SK-N-SH (cell line): ENCODE results near the gene TAOK3. TPM values are rescaled to one million over a fixed set of nuclear protein-coding genes. Genes with fewer than 3 reads are reported as not detected.

ENCODE experiments used
- CTCF ChIA-PET: fragments of 300-600, 350-600 bp; formaldehyde crosslinking; extraction: SDS; loops from one replicate; lab custom pipeline; 2021; lab: Yijun Ruan, JAX
- POLR2A ChIA-PET: fragments of 350-600 bp; sonication (Branson Sonifier 250); formaldehyde crosslinking; extraction: SDS; loops from one replicate; lab custom pipeline; 2020; ENCODE audit warnings: antibody characterized with exemption, inconsistent platforms; lab: Yijun Ruan, JAX
- DNase-seq: peaks from one replicate; pipeline ENCODE4 v3.0.0; 2012
- H2AFZ ChIP-seq: fragments of 200-600 bp; sonication (generic); 2 replicates; pipeline ENCODE4 v1.8.1; 2016; ENCODE audit warnings: antibody characterized with exemption, mild to moderate bottlenecking, low read depth
- H3F3A ChIP-seq: fragments of 200-600 bp; sonication (generic); replicated peaks from 2 replicates; pipeline ENCODE3; 2016; ENCODE audit warnings: antibody characterized with exemption, mild to moderate bottlenecking; ENCODE audit not compliant: insufficient read depth
- H3K27ac ChIP-seq, 2 experiments: fragments of 200-500 bp in 1 of 2; fragments of 200-600 bp in 1 of 2; sonication (Bioruptor generic) in 1 of 2; sonication (generic), shearing (Covaris generic) in 1 of 2; 2 replicates each; pipeline versions ENCODE4 v1.5.1 to v1.6.1; 2014 to 2016; ENCODE audit warnings: low read depth in 2 of 2, inconsistent platforms in 1 of 2, low read length in 1 of 2, mild to moderate bottlenecking in 1 of 2, mixed read lengths in 1 of 2
- H3K27me3 ChIP-seq: fragments of 200-600 bp; sonication (generic), shearing (Covaris generic); 2 replicates; pipeline ENCODE4 v1.6.1; 2016; ENCODE audit warnings: mixed run types; ENCODE audit not compliant: insufficient read depth
- H3K36me3 ChIP-seq, 2 experiments: fragments of 200-500 bp in 1 of 2; fragments of 200-600 bp in 1 of 2; sonication (Bioruptor generic) in 1 of 2; sonication (generic) in 1 of 2; replicated peaks in 1 of 2; 2 replicates each; pipeline versions ENCODE3 to v1.5.1; 2014 to 2016; ENCODE audit warnings: low read length in 1 of 2, mild to moderate bottlenecking in 1 of 2; ENCODE audit not compliant: insufficient read depth in 2 of 2, control insufficient read depth in 1 of 2
- H3K4me1 ChIP-seq, 2 experiments: fragments of 200-500 bp in 1 of 2; fragments of 200-600 bp in 1 of 2; sonication (Bioruptor generic) in 1 of 2; sonication (generic), shearing (Covaris generic) in 1 of 2; 2 replicates each; pipeline versions ENCODE4 v1.5.1 to v1.6.1; 2014 to 2016; ENCODE audit warnings: low read depth in 1 of 2, low read length in 1 of 2, mixed run types in 1 of 2; ENCODE audit not compliant: insufficient read depth in 2 of 2, control insufficient read depth in 1 of 2
- H3K4me2 ChIP-seq: fragments of 200-600 bp; sonication (generic), shearing (Covaris generic); 2 replicates; pipeline ENCODE4 v1.6.1; 2017; ENCODE audit warnings: mixed run types
- H3K4me3 ChIP-seq, 2 experiments: fragments of 200-500 bp in 1 of 2; fragments of 200-600 bp in 1 of 2; sonication (Bioruptor generic) in 1 of 2; sonication (generic), shearing (Covaris generic) in 1 of 2; 2 replicates each; pipeline versions ENCODE4 v1.5.1 to v1.8.1; 2014 to 2016; ENCODE audit warnings: low read depth in 2 of 2, inconsistent platforms in 1 of 2, low read length in 1 of 2, mild to moderate bottlenecking in 1 of 2, mixed read lengths in 1 of 2, moderate library complexity in 1 of 2
- H3K79me2 ChIP-seq: fragments of 200-600 bp; sonication (generic); 2 replicates; pipeline ENCODE4 v1.8.1; 2017; ENCODE audit warnings: mild to moderate bottlenecking; ENCODE audit not compliant: insufficient read depth
- H3K9ac ChIP-seq: fragments of 200-600 bp; sonication (generic); 2 replicates; pipeline ENCODE4 v1.6.1; 2017; ENCODE audit warnings: mixed run types
- H3K9me2 ChIP-seq: fragments of 200-600 bp; sonication (generic); 2 replicates; pipeline ENCODE4 v1.6.1; 2017; ENCODE audit warnings: mixed run types
- H3K9me3 ChIP-seq: fragments of 200-600 bp; sonication (generic); 2 replicates; pipeline ENCODE4 v1.6.1; 2017; ENCODE audit warnings: mixed run types, mild to moderate bottlenecking, moderate library complexity
- H4K20me1 ChIP-seq: fragments of 200-600 bp; sonication (generic); 2 replicates; pipeline ENCODE4 v1.6.1; 2017; ENCODE audit warnings: mild to moderate bottlenecking, mixed run types; ENCODE audit not compliant: insufficient read depth
- CHD2 ChIP-seq: fragments of 150-350 bp; IDR thresholded peaks from 2 replicates; pipeline ENCODE4 v1.6.1; 2018; ENCODE audit warnings: low read length; ENCODE audit not compliant: partially characterized antibody
- ELF1 ChIP-seq: IDR thresholded peaks from 2 replicates; pipeline ENCODE4 v1.4.0; 2012
- EZH2phosphoT487 ChIP-seq: fragments of 200-600 bp; sonication (generic); IDR thresholded peaks from 2 replicates; pipeline ENCODE4 v1.6.1; 2017; ENCODE audit warnings: low read depth, mixed run types, mild to moderate bottlenecking, antibody characterized with exemption, moderate library complexity, borderline replicate concordance
- FOXM1 ChIP-seq: IDR thresholded peaks from 2 replicates; pipeline ENCODE4 v1.4.0; 2012; ENCODE audit warnings: low read depth, mild to moderate bottlenecking
- GATA2 ChIP-seq: sonication (generic); formaldehyde crosslinking; IDR thresholded peaks from 2 replicates; pipeline ENCODE4 v1.5.0; 2020; ENCODE audit warnings: mild to moderate bottlenecking, missing genetic modification reagents
- JUND ChIP-seq: IDR thresholded peaks from 2 replicates; pipeline ENCODE4 v1.4.0; 2012
- MEF2A ChIP-seq: IDR thresholded peaks from 2 replicates; pipeline ENCODE4 v1.4.0; 2012; ENCODE audit warnings: low read depth, borderline replicate concordance
- NFIC ChIP-seq: IDR thresholded peaks from 2 replicates; pipeline ENCODE4 v1.4.0; 2012; ENCODE audit warnings: borderline replicate concordance
- PBX3 ChIP-seq: IDR thresholded peaks from 2 replicates; pipeline ENCODE4; 2012
- RCOR1 ChIP-seq: fragments of 150-350 bp; IDR thresholded peaks from 2 replicates; pipeline ENCODE4 v1.6.1; 2017; ENCODE audit warnings: antibody characterized with exemption, low read length
- RFX5 ChIP-seq: IDR thresholded peaks from 2 replicates; pipeline ENCODE4 v1.6.1; 2012; ENCODE audit warnings: mild to moderate bottlenecking, improper control_type of control experiment, low read length
- SIN3A ChIP-seq: IDR thresholded peaks from 2 replicates; pipeline ENCODE4 v1.6.1; 2012; ENCODE audit warnings: low read depth, mild to moderate bottlenecking, low read length, moderate library complexity, borderline replicate concordance
- TAF1 ChIP-seq: IDR thresholded peaks from 2 replicates; pipeline ENCODE4 v1.6.1; 2012; ENCODE audit warnings: low read depth, mild to moderate bottlenecking, low read length, moderate library complexity, borderline replicate concordance
- TEAD4 ChIP-seq: IDR thresholded peaks from 2 replicates; pipeline ENCODE4 v1.4.0; 2012; ENCODE audit warnings: mild to moderate bottlenecking, borderline replicate concordance; ENCODE audit not compliant: insufficient read depth
- USF1 ChIP-seq: IDR thresholded peaks from 2 replicates; pipeline ENCODE4 v1.4.0; 2012; ENCODE audit warnings: low read depth, borderline replicate concordance
- YY1 ChIP-seq: IDR thresholded peaks from 2 replicates; pipeline ENCODE4 v1.4.0; 2012; ENCODE audit warnings: low read depth, mild to moderate bottlenecking
- WGBS: methylation state at CpG from one replicate; pipeline ENCODE4 v1.1.6; 2017; ENCODE audit warnings: low lambda C conversion rate; 5-methylcytosine and 5-hydroxymethylcytosine counted together
- polyA plus RNA-seq, 3 experiments: library from polyadenylated mRNA; depleted of rRNA; stranded (reverse); fragments of >200 nt; gene quantifications; 2 replicates each; pipeline ENCODE4 v1.2.3, GENCODE V29; 2012

Gene TAOK3
- polyA plus RNA-seq, 1 of the 3 experiments (the other 2 are of a cell fraction): 18.1 TPM

GRCh38 chr12:118259079-118259478 lies 113.6 kb downstream of the TAOK3 start:
- no peak overlapping the region for H3K4me2 ChIP-seq
- DNase-seq: no peak
- ChIA-PET CTCF (interaction anchor here (1.2 to 1.6 kb wide), 2 partner anchors 16 to 117 kb away, joined by 4 to 5 read pairs; no protein-coding TSS in a partner anchor), POLR2A (interaction anchor here (0.6 kb wide), 1 partner anchor 21 kb away, joined by 3 read pairs; no protein-coding TSS in a partner anchor)
- H3K27ac ChIP-seq: no peak overlapping the region
- H3K36me3 ChIP-seq: peaks cover 0 to 20% of the 10 kb centered on the region in 2 experiments
- 68% methylated on average over 6 of the region's 6 CpGs for WGBS
- H3K9me2 ChIP-seq: no peaks in the 10 kb centered on the region
- H3K4me3 ChIP-seq: no peak overlapping the region
- H3F3A ChIP-seq: no peaks in the 10 kb centered on the region
- H3K9me3 ChIP-seq: no peaks in the 10 kb centered on the region
- no peak overlapping the region for H3K9ac ChIP-seq
- no peak overlapping the region for H2AFZ ChIP-seq
- H3K4me1 ChIP-seq: no peaks in the 10 kb centered on the region
- peaks cover 4% of the 10 kb centered on the region; the same call in 1 of the 2 replicates for H3K79me2 ChIP-seq
- TF ChIP-seq RFX5 (no peak), JUND (no peak), NFIC (no peak), MEF2A (no peak), ELF1 (no peak), SIN3A (no peak), FOXM1 (no peak)
- no peaks in the 10 kb centered on the region for H3K27me3 ChIP-seq
- H4K20me1 ChIP-seq: no peaks in the 10 kb centered on the region

GRCh38 chr12:118256352-118256751 lies 116.4 kb downstream of the TAOK3 start:
- DNase-seq: no peak
- ChIA-PET POLR2A (no interaction called here), CTCF (interaction anchor here (1.0 kb wide), 1 partner anchor 21 kb away, joined by 3 read pairs; no protein-coding TSS in a partner anchor)
- Histone ChIP-seq H3F3A (no peaks in the 10 kb centered on the region), H2AFZ (no peak overlapping the region), H3K27ac (no peak overlapping the region), H3K9me2 (no peaks in the 10 kb centered on the region), H3K4me1 (no peaks in the 10 kb centered on the region), H3K79me2 (peaks cover 4% of the 10 kb centered on the region; the same call in 1 of the 2 replicates), H3K9me3 (no peaks in the 10 kb centered on the region), H3K27me3 (no peaks in the 10 kb centered on the region), H3K9ac (no peak overlapping the region), H3K4me2 (no peak overlapping the region), H3K36me3 (peaks cover 0 to 16% of the 10 kb centered on the region in 2 experiments), H3K4me3 (no peak overlapping the region), H4K20me1 (no peaks in the 10 kb centered on the region)
- WGBS: 87% methylated on average over 1 of the region's 1 CpG
- no peak for TF ChIP-seq GATA2 (CRISPR knock-in tag)
- TF ChIP-seq TEAD4: no peak
- no peak for TF ChIP-seq USF1
- TF ChIP-seq RCOR1: no peak
- no peak for TF ChIP-seq CHD2
- no peak for TF ChIP-seq TAF1
- TF ChIP-seq YY1: no peak
- no peak for TF ChIP-seq NFIC
- no peak for TF ChIP-seq EZH2phosphoT487
- TF ChIP-seq PBX3: no peak
